K562 (cell line): ENCODE results near the gene RNFT2. TPM values are rescaled to one million over a fixed set of nuclear protein-coding genes. Genes with fewer than 3 reads are reported as not detected.
A peak's percentile ranks its signal among the peaks of the same experiment; 100 is the strongest.

Source experiments
- ATAC-seq: fragments of 200-7000 bp; cut with Tn5 transposase; 3 replicates; pipeline ENCODE4 v1.9.1; 2020; ENCODE audit warnings: moderate library complexity
- BruUV-seq: library from RNA; stranded (reverse); fragments of 400-500 nt; replicated peaks from 2 replicates; lab custom pipeline; 2021; lab: Mats Ljungman, UMichigan
- CTCF ChIA-PET: fragments of 300-600 bp; formaldehyde crosslinking; extraction: SDS; loops from one replicate; lab custom pipeline; 2021; ENCODE audit warnings: low intra/inter-chr PET ratio; lab: Yijun Ruan, JAX
- POLR2A ChIA-PET: fragments of 300-600, 350-650 bp; sonication (Branson Sonifier 250); formaldehyde crosslinking; extraction: SDS; loops from one replicate; lab custom pipeline; 2021; ENCODE audit warnings: antibody characterized with exemption, inconsistent platforms; lab: Yijun Ruan, JAX
- DNase-seq, 4 experiments: peaks; one replicate each; pipeline versions ENCODE4 v3.0.0 to v3.0.0-alpha.2; 2011 to 2018; ENCODE audit warnings: low spot score in 3 of 4, mixed read lengths in 3 of 4; ENCODE audit errors: extremely low read depth in 1 of 4
- FAIRE-seq: peaks from 2 replicates; lab custom pipeline; 2011; peaks lifted over from hg19 to GRCh38; lab: Jason Lieb, UNC
- H2AFZ ChIP-seq: 2 replicates; pipeline ENCODE4 v1.6.0; 2011; ENCODE audit warnings: low read depth, low read length, control low read depth, inconsistent platforms
- H3K27ac ChIP-seq: fragments of 200-600 bp; 3 replicates; pipeline ENCODE4 v1.8.0; 2011; ENCODE audit warnings: low read depth, mild to moderate bottlenecking, control low read depth, inconsistent platforms, low read length, moderate library complexity, mixed read lengths; ENCODE audit errors: extremely low read depth
- H3K27me3 ChIP-seq, 2 experiments: fragments of 300-600 bp in 1 of 2; 2 replicates in 1 of 2; 3 replicates in 1 of 2; pipeline versions ENCODE4 v1.6.0 to v1.8.0; 2011; ENCODE audit warnings: inconsistent platforms in 2 of 2, low read length in 2 of 2, mild to moderate bottlenecking in 1 of 2, mixed read lengths in 1 of 2, moderate library complexity in 1 of 2; ENCODE audit not compliant: control insufficient read depth in 2 of 2, insufficient read depth in 2 of 2
- H3K36me3 ChIP-seq: fragments of 300-600 bp; 3 replicates; pipeline ENCODE4 v1.8.0; 2011; ENCODE audit warnings: mild to moderate bottlenecking, low read length, inconsistent platforms; ENCODE audit not compliant: control insufficient read depth, insufficient read depth
- H3K4me1 ChIP-seq, 2 experiments: fragments of 200-600 bp in 1 of 2; replicated peaks in 1 of 2; 2 replicates in 1 of 2; 3 replicates in 1 of 2; pipeline versions ENCODE4 v1.5.1 to v1.8.0; 2011; ENCODE audit warnings: inconsistent platforms in 2 of 2, low read length in 2 of 2, mild to moderate bottlenecking in 1 of 2, mixed read lengths in 1 of 2, moderate library complexity in 1 of 2; ENCODE audit not compliant: control insufficient read depth in 2 of 2, insufficient read depth in 2 of 2
- H3K4me2 ChIP-seq: 2 replicates; pipeline ENCODE4 v1.6.1; 2011; ENCODE audit warnings: low read length, control low read depth, inconsistent platforms, mixed read lengths; ENCODE audit not compliant: insufficient read depth
- H3K4me3 ChIP-seq: fragments of 200-600 bp; sonication (generic), shearing (Covaris generic); 2 replicates; pipeline ENCODE4 v1.5.1; 2016; ENCODE audit warnings: control low read depth, inconsistent platforms
- H3K79me2 ChIP-seq: fragments of 200-600 bp; 3 replicates; pipeline ENCODE4 v1.8.0; 2011; ENCODE audit warnings: low read length, inconsistent platforms; ENCODE audit not compliant: control insufficient read depth, insufficient read depth
- H3K9ac ChIP-seq, 2 experiments: 2 replicates each; pipeline versions ENCODE4 v1.6.0 to v1.6.1; 2011; ENCODE audit warnings: low read depth in 2 of 2, low read length in 2 of 2, control low read depth in 1 of 2, inconsistent platforms in 1 of 2, mild to moderate bottlenecking in 1 of 2, mixed read lengths in 1 of 2; ENCODE audit not compliant: insufficient read depth in 1 of 2
- H3K9me1 ChIP-seq: one replicate; pipeline ENCODE4 v1.6.0; 2011; ENCODE audit warnings: inconsistent platforms, mild to moderate bottlenecking, low read length, moderate library complexity; ENCODE audit not compliant: control insufficient read depth, insufficient read depth
- H3K9me3 ChIP-seq: replicated peaks from 2 replicates; pipeline ENCODE4 v1.5.1; 2011; ENCODE audit warnings: low read depth, low read length, inconsistent platforms; ENCODE audit not compliant: control insufficient read depth, insufficient read depth
- H4K20me1 ChIP-seq: replicated peaks from 2 replicates; pipeline ENCODE4 v1.6.1; 2011; ENCODE audit warnings: low read length, inconsistent platforms, mixed read lengths; ENCODE audit not compliant: control insufficient read depth, insufficient read depth
- E2F5 ChIP-seq: sonication (generic); formaldehyde crosslinking; IDR thresholded peaks from 2 replicates; pipeline ENCODE4 v1.8.0; 2022; ENCODE audit warnings: mild to moderate bottlenecking, missing genetic modification reagents
- FOSL1 ChIP-seq: fragments of 200-800 bp; sonication (Bioruptor generic); conservative IDR thresholded peaks from 2 replicates; pipeline ENCODE4 v1.6.1; 2016; ENCODE audit warnings: missing genetic modification characterization, missing compliant biosample characterization
- ZNF121 ChIP-seq: sonication (generic); formaldehyde crosslinking; conservative IDR thresholded peaks from 2 replicates; pipeline ENCODE4 v1.8.0; 2022; ENCODE audit warnings: missing genetic modification reagents
- WGBS: fragments of 100-300 bp; shearing (Covaris generic); methylation state at CpG from one replicate; pipeline ENCODE4 v1.1.6; 2016; ENCODE audit warnings: low coverage, mixed read lengths; ENCODE audit not compliant: insufficient coverage; ENCODE audit errors: missing lambda C conversion rate; 5-methylcytosine and 5-hydroxymethylcytosine counted together
- in situ Hi-C: fragments of 300-500 bp; cut with MboI; formaldehyde crosslinking; loops from 4 replicates; pipeline ENCODE4 v1.15.0; 2018; ENCODE audit warnings: inconsistent platforms, mixed read lengths
- intact Hi-C: fragments of 100-400 bp; cut with micrococcal nuclease; formaldehyde crosslinking; loops from 2 replicates; pipeline ENCODE4 v1.14.2; 2022
- polyA plus RNA-seq, 8 experiments: library from polyadenylated mRNA; depleted of rRNA in 4 of 8; stranded (reverse) in 5 of 8; unstranded in 3 of 8; fragments of >200 nt; fragmentation: Nextera tagmentation in 2 of 8; fragmentation: Illumina TruSeq in 1 of 8; extraction: Ambion mirVana in 2 of 8; extraction: Trizol in 1 of 8; gene quantifications; 2 replicates each; pipeline versions ENCODE4 v1.2.1 to v1.2.3, GENCODE V29; 2011 to 2014; ENCODE audit warnings: inconsistent platforms in 1 of 8, missing spikeins in 1 of 8
- total RNA-seq, 7 experiments: library from RNA; depleted of rRNA in 6 of 7; stranded (reverse); fragments of >200 nt in 6 of 7; fragmentation: Illumina TruSeq in 2 of 7; extraction: Trizol in 2 of 7; gene quantifications; 2 replicates each; pipeline versions ENCODE4 v1.2.1 to v1.2.3, GENCODE V29; 2011 to 2021; ENCODE audit warnings: low replicate concordance in 1 of 7

RNFT2 gene
- total and polyA plus RNA-seq, 9 of the 15 experiments (the other 6 are each of a cell fraction or from before 2014, with no cell fraction given), result 3.6 to 26.3 (median 9.5) TPM

GRCh38 chr12:116808113-116809105, 70.3 kb downstream of the RNFT2 start:
- no peak for DNase-seq
- ChIA-PET CTCF (interaction anchor here (0.6 kb wide), 1 partner anchor 116 kb away, joined by 6 read pairs; no protein-coding TSS in a partner anchor), POLR2A (interaction anchor here (0.5 to 1.2 kb wide), 3 partner anchors 11 to 448 kb away, joined by 3 to 4 read pairs (median 3); no protein-coding TSS in a partner anchor)
- H3K79me2 ChIP-seq, result no peaks in the 10 kb centered on the region
- H3K27me3 ChIP-seq, result no peaks in the 10 kb centered on the region
- no peak overlapping the region for H3K4me3 ChIP-seq
- no peak for FAIRE-seq
- H3K9ac ChIP-seq, result no peak overlapping the region
- intact Hi-C loops, result no loop called here
- 51% methylated on average over 16 of the region's 18 CpGs for WGBS
- H3K36me3 ChIP-seq, result no peaks in the 10 kb centered on the region
- no TSS peak for BruUV-seq
- no peak overlapping the region for H3K27ac ChIP-seq
- H3K9me1 ChIP-seq, result no peaks in the 10 kb centered on the region
- H3K9me3 ChIP-seq, result no peaks in the 10 kb centered on the region
- H4K20me1 ChIP-seq, result no peaks in the 10 kb centered on the region; the same call in 1 of the 2 replicates
- ATAC-seq, result no peak
- TF ChIP-seq FOSL1 (tag) (no peak), ZNF121 (CRISPR knock-in tag) (peak; percentile 73; the same call in 1 of the 2 replicates), E2F5 (CRISPR knock-in tag) (no peak)
- in situ Hi-C loops, result no loop called here
- H3K4me2 ChIP-seq, result no peak overlapping the region
- no peaks in the 10 kb centered on the region; a peak in 1 of 5 replicates for H3K4me1 ChIP-seq
- H2AFZ ChIP-seq, result no peak overlapping the region
